ENCODE data around the gene WDFY3. TPM values are rescaled to one million over a fixed set of nuclear protein-coding genes. Genes with fewer than 3 reads are reported as not detected.

WDFY3 gene
- total and polyA plus RNA-seq, 2 donors (not counting 1 experiment from before 2014, with no cell fraction given): 0.05 to 0.36 TPM

- ChIA-PET CTCF (no interaction called here), POLR2A (no interaction called here)
- no peak for ATAC-seq (ENCODE audit: low read depth)
- Histone ChIP-seq H3K27ac (ENCODE audit: low read length in 2 of 2) (no peak overlapping the region), H3K4me2 (replicated peaks; ENCODE audit: low read depth, low read length, poor library complexity, severe bottlenecking) (no peak overlapping the region), H3K27me3 (replicated peaks in 1 of 4; ENCODE audit: control extremely low read depth in 1 of 4, control insufficient read depth in 3 of 4, insufficient read depth in 4 of 4, low read length in 3 of 4) (no peaks in the 10 kb centered on the region), H3K9ac (ENCODE audit: low read length) (no peak overlapping the region), H3K4me1 (ENCODE audit: control insufficient read depth in 2 of 2, insufficient read depth in 2 of 2, low read length in 2 of 2) (no peaks in the 10 kb centered on the region), H4K20me1 (ENCODE audit: control insufficient read depth, insufficient read depth, low read length, poor library complexity, severe bottlenecking) (no peaks in the 10 kb centered on the region), H3K4me3 (ENCODE audit: control extremely low read depth in 1 of 5, extremely low read depth in 1 of 5, insufficient read depth in 1 of 5, low read depth in 2 of 5, low read length in 4 of 5) (no peak overlapping the region), H3K79me2 (ENCODE audit: control insufficient read depth, insufficient read depth, low read length) (no peaks in the 10 kb centered on the region), H3K9me3 (ENCODE audit: control extremely low read depth in 1 of 3, control insufficient read depth in 2 of 3, insufficient read depth in 1 of 3, low read length in 2 of 3) (no peaks in the 10 kb centered on the region), H2AFZ (ENCODE audit: insufficient read depth, low read depth, low read length, poor library complexity, severe bottlenecking) (no peak overlapping the region), H3K36me3 (replicated peaks in 1 of 2; ENCODE audit: control extremely low read depth in 1 of 2, control insufficient read depth in 1 of 2, extremely low read depth in 1 of 2, insufficient read depth in 2 of 2, low read length in 1 of 2) (no peaks in the 10 kb centered on the region)
- no peaks in the 10 kb centered on the region for H3K9me3 Mint-ChIP-seq (ENCODE audit: insufficient read depth)
- intact Hi-C loops (cut with micrococcal nuclease): no loop called here
- H3K4me3 Mint-ChIP-seq: no peak overlapping the region
- H3K4me1 Mint-ChIP-seq: no peaks in the 10 kb centered on the region
- peaks cover 3% of the 10 kb centered on the region for H3K27me3 Mint-ChIP-seq
- no peak overlapping the region for H3K27ac Mint-ChIP-seq
- no peak for DNase-seq
- TF ChIP-seq EZH2 (IDR thresholded peaks at IDR 0.05; ENCODE audit: borderline replicate concordance, insufficient read depth, low read depth, low read length, poor library complexity, severe bottlenecking): no peak
- TF ChIP-seq, protein P1, sequence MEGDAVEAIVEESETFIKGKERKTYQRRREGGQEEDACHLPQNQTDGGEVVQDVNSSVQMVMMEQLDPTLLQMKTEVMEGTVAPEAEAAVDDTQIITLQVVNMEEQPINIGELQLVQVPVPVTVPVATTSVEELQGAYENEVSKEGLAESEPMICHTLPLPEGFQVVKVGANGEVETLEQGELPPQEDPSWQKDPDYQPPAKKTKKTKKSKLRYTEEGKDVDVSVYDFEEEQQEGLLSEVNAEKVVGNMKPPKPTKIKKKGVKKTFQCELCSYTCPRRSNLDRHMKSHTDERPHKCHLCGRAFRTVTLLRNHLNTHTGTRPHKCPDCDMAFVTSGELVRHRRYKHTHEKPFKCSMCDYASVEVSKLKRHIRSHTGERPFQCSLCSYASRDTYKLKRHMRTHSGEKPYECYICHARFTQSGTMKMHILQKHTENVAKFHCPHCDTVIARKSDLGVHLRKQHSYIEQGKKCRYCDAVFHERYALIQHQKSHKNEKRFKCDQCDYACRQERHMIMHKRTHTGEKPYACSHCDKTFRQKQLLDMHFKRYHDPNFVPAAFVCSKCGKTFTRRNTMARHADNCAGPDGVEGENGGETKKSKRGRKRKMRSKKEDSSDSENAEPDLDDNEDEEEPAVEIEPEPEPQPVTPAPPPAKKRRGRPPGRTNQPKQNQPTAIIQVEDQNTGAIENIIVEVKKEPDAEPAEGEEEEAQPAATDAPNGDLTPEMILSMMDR (IDR thresholded peaks at IDR 0.05): no peak
- WGBS (ENCODE audit: insufficient coverage): 37% methylated on average over 2 of the region's 7 CpGs
Observed at GRCh38 chr4:84753321-84753972, 213.0 kb downstream of the WDFY3 start.

GRCh38 chr4:84751707-84752106, 214.8 kb downstream of the WDFY3 start:
- ATAC-seq (ENCODE audit: low read depth): no peak
- no peaks in the 10 kb centered on the region for H3K36me3 ChIP-seq (replicated peaks in 1 of 2; ENCODE audit: control extremely low read depth in 1 of 2, control insufficient read depth in 1 of 2, extremely low read depth in 1 of 2, insufficient read depth in 2 of 2, low read length in 1 of 2)
- no peaks in the 10 kb centered on the region for H3K9me3 ChIP-seq (ENCODE audit: control extremely low read depth in 1 of 3, control insufficient read depth in 2 of 3, insufficient read depth in 1 of 3, low read length in 2 of 3)
- Mint-ChIP-seq H3K27me3 (peaks cover 3% of the 10 kb centered on the region), H3K4me3 (no peak overlapping the region), H3K27ac (no peak overlapping the region), H3K9me3 (ENCODE audit: insufficient read depth) (no peaks in the 10 kb centered on the region), H3K4me1 (no peaks in the 10 kb centered on the region)
- H3K27me3 ChIP-seq (replicated peaks in 1 of 4; ENCODE audit: control extremely low read depth in 1 of 4, control insufficient read depth in 3 of 4, insufficient read depth in 4 of 4, low read length in 3 of 4): no peaks in the 10 kb centered on the region
- H3K4me3 ChIP-seq (ENCODE audit: control extremely low read depth in 1 of 5, extremely low read depth in 1 of 5, insufficient read depth in 1 of 5, low read depth in 2 of 5, low read length in 4 of 5): no peak overlapping the region
- CTCF ChIA-PET: interaction anchor here (1.8 kb wide), 1 partner anchor 17 kb away, joined by 9 read pairs; no protein-coding TSS in a partner anchor
- no peaks in the 10 kb centered on the region for H4K20me1 ChIP-seq (ENCODE audit: control insufficient read depth, insufficient read depth, low read length, poor library complexity, severe bottlenecking)
- no peaks in the 10 kb centered on the region for H3K79me2 ChIP-seq (ENCODE audit: control insufficient read depth, insufficient read depth, low read length)
- H3K4me1 ChIP-seq (ENCODE audit: control insufficient read depth in 2 of 2, insufficient read depth in 2 of 2, low read length in 2 of 2): no peaks in the 10 kb centered on the region
- POLR2A ChIA-PET: no interaction called here
- TF ChIP-seq, protein P1 (IDR thresholded peaks at IDR 0.05): no peak
- TF ChIP-seq EZH2 (IDR thresholded peaks at IDR 0.05; ENCODE audit: borderline replicate concordance, insufficient read depth, low read depth, low read length, poor library complexity, severe bottlenecking): no peak
- no CpG with 5 or more reads among the region's 4 CpGs for WGBS (ENCODE audit: insufficient coverage)
- intact Hi-C loops (cut with micrococcal nuclease): no loop called here
- H2AFZ ChIP-seq (ENCODE audit: insufficient read depth, low read depth, low read length, poor library complexity, severe bottlenecking): no peak overlapping the region
- H3K27ac ChIP-seq (ENCODE audit: low read length in 2 of 2): no peak overlapping the region
- no peak for DNase-seq
- H3K9ac ChIP-seq (ENCODE audit: low read length): no peak overlapping the region
- H3K4me2 ChIP-seq (replicated peaks; ENCODE audit: low read depth, low read length, poor library complexity, severe bottlenecking): no peak overlapping the region

Measured in B cell (primary cell).